ENCODE data around the gene RUNX1.

GRCh38 chr21:35039595-35040289 lies 9.4 kb downstream of the RUNX1 start:
- TF ChIP-seq CTCF (conservative IDR thresholded peaks at IDR 0.05) (no peak), ZFX (IDR thresholded peaks at IDR 0.05) (no peak)

Data from C4-2B (cell line).